Adrenal gland (tissue), 5 donors: ENCODE results near the gene ARHGAP10.

Experiments used
- POLR2A ChIP-seq, 2 donors: fragments of 450-650 bp; IDR thresholded peaks; one replicate each; pipeline ENCODE4 v1.6.1; 2017; ENCODE audit warnings: antibody characterized with exemption in 2 of 2, mild to moderate bottlenecking in 2 of 2, moderate library complexity in 1 of 2
- TF ChIP-seq, protein P1 (sequence below), 6 experiments: fragments of 450-650 bp in 4 of 6; fragments of 200-600 bp in 2 of 6; sonication (generic) in 1 of 6; IDR thresholded peaks; 1 replicate in 5 of 6; 2 replicates in 1 of 6; pipeline versions ENCODE4 v1.5.1 to v1.8.0; 2016 to 2021; ENCODE audit warnings: antibody characterized with exemption in 6 of 6, mild to moderate bottlenecking in 2 of 6, moderate library complexity in 1 of 6
- donor health status: DM: no; HTN: no; CAD: no.

DNA sequence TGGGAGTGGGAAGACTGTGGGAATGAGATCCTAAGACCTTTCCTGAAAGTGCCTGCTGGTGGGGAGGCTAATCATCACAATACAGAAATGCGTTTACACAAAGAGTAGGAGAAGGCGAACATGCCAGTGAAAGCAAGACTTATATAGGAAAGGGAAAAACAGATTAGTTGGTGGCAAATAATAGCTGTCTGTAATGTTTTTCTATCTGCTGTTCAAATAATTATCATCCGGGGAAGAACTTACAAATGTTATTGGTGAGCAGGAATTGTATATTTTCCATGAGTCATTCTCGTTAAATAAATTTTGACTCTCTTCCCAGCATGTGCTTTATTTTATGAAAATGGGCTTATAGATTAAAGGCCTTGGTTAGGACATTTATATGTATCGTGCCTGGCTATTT is 196.5 kb downstream of the ARHGAP10 start:
- TF ChIP-seq, protein P1, sequence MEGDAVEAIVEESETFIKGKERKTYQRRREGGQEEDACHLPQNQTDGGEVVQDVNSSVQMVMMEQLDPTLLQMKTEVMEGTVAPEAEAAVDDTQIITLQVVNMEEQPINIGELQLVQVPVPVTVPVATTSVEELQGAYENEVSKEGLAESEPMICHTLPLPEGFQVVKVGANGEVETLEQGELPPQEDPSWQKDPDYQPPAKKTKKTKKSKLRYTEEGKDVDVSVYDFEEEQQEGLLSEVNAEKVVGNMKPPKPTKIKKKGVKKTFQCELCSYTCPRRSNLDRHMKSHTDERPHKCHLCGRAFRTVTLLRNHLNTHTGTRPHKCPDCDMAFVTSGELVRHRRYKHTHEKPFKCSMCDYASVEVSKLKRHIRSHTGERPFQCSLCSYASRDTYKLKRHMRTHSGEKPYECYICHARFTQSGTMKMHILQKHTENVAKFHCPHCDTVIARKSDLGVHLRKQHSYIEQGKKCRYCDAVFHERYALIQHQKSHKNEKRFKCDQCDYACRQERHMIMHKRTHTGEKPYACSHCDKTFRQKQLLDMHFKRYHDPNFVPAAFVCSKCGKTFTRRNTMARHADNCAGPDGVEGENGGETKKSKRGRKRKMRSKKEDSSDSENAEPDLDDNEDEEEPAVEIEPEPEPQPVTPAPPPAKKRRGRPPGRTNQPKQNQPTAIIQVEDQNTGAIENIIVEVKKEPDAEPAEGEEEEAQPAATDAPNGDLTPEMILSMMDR (IDR thresholded peaks at IDR 0.05) = no peak
- no peak for TF ChIP-seq POLR2A (IDR thresholded peaks at IDR 0.05)
